Prostate gland (tissue), 2 donors: ENCODE results near the gene RPLP2.

Experiments
- POLR2A ChIP-seq: fragments of 450-650 bp; IDR thresholded peaks from one replicate; pipeline ENCODE4 v1.6.1; 2016; ENCODE audit warnings: antibody characterized with exemption, mild to moderate bottlenecking
- TF ChIP-seq, protein P1 (sequence below), 4 experiments: fragments of 200-600 bp in 2 of 4; fragments of 450-650 bp in 2 of 4; sonication (generic) in 2 of 4; IDR thresholded peaks; 1 replicate in 3 of 4; 2 replicates in 1 of 4; pipeline ENCODE4 v1.5.1; 2016 to 2019; ENCODE audit warnings: antibody characterized with exemption in 4 of 4, mild to moderate bottlenecking in 2 of 4, moderate library complexity in 2 of 4

DNA sequence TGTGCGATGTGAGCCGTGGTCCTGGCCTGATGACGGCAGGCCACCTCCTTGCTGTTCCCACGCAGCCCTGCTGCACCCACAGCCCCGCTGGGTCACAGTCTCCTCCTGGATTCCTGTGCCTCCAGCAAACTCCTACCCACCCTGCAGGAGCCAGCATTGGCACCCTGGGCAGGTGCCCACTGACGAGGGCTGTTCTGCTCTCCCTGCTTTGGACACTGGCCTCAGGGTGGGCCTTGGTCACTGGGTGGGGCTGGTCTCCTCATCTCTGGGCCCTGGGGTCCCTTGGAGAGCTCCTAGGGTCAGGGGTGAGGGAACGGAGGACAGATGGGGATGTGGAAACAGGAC is 45.5 kb downstream of the RPLP2 start:
- TF ChIP-seq, protein P1, sequence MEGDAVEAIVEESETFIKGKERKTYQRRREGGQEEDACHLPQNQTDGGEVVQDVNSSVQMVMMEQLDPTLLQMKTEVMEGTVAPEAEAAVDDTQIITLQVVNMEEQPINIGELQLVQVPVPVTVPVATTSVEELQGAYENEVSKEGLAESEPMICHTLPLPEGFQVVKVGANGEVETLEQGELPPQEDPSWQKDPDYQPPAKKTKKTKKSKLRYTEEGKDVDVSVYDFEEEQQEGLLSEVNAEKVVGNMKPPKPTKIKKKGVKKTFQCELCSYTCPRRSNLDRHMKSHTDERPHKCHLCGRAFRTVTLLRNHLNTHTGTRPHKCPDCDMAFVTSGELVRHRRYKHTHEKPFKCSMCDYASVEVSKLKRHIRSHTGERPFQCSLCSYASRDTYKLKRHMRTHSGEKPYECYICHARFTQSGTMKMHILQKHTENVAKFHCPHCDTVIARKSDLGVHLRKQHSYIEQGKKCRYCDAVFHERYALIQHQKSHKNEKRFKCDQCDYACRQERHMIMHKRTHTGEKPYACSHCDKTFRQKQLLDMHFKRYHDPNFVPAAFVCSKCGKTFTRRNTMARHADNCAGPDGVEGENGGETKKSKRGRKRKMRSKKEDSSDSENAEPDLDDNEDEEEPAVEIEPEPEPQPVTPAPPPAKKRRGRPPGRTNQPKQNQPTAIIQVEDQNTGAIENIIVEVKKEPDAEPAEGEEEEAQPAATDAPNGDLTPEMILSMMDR (IDR thresholded peaks at IDR 0.05), result no peak
- no peak for TF ChIP-seq POLR2A
